ENCODE data around the gene PIK3R5. TPM values are rescaled to one million over a fixed set of nuclear protein-coding genes. Genes with fewer than 3 reads are reported as not detected.
A peak's percentile ranks its signal among the peaks of the same experiment; 100 is the strongest.
"Not testable (repeated sequence)": the region's sequence is repeated elsewhere in the genome, so short reads cannot be mapped to it uniquely, and the experiment has no call there.

The PIK3R5 gene
- total RNA-seq, 1 donor from 2014 or later, result 42.0 TPM

GRCh38 chr17:8861495-8862181 lies 103.9 kb downstream of the PIK3R5 start:
- H3K4me1 ChIP-seq, result no peaks in the 10 kb centered on the region
- intact Hi-C loops (cut with DNase I), result no loop called here
- DNase-seq (ENCODE audit: low spot score in 2 of 2), result peak in 1 of 2 donors; percentile 43

GRCh38 chr17:8859804-8860430 lies 105.6 kb downstream of the PIK3R5 start:
- Histone ChIP-seq H3K36me3 (no peaks in the 10 kb centered on the region), H3K4me1 (no peaks in the 10 kb centered on the region), H3K9me3 (no peaks in the 10 kb centered on the region), H3K27ac (no peak overlapping the region), H3K4me3 (no peak overlapping the region), H3K27me3 (no peaks in the 10 kb centered on the region)
- DNase-seq (ENCODE audit: low spot score in 2 of 2), result peak in 1 of 2 donors; percentile 58
- intact Hi-C loops (cut with DNase I), result no loop called here
- no peak for TF ChIP-seq CTCF (IDR thresholded peaks at IDR 0.05)

More at GRCh38 chr17:8861495-8862181, 103.9 kb downstream of the PIK3R5 start:
- H3K9me3 ChIP-seq, result no peaks in the 10 kb centered on the region
- TF ChIP-seq CTCF (IDR thresholded peaks at IDR 0.05), result no peak
- no peak overlapping the region for H3K4me3 ChIP-seq
- no peaks in the 10 kb centered on the region for H3K27me3 ChIP-seq
- no peaks in the 10 kb centered on the region for H3K36me3 ChIP-seq
- H3K27ac ChIP-seq, result no peak overlapping the region

GRCh38 chr17:8859027-8859803 lies 106.3 kb downstream of the PIK3R5 start:
- Histone ChIP-seq H3K36me3 (no peaks in the 10 kb centered on the region), H3K4me1 (no peaks in the 10 kb centered on the region), H3K9me3 (no peaks in the 10 kb centered on the region), H3K4me3 (no peak overlapping the region), H3K27ac (no peak overlapping the region), H3K27me3 (no peaks in the 10 kb centered on the region)
- no peak for TF ChIP-seq CTCF (IDR thresholded peaks at IDR 0.05)
- peak in 1 of 2 donors; percentile 50 for DNase-seq (ENCODE audit: low spot score in 2 of 2)
- intact Hi-C loops (cut with DNase I), result no loop called here

- Histone ChIP-seq H3K27me3 (no peaks in the 10 kb centered on the region), H3K4me1 (no peaks in the 10 kb centered on the region), H3K36me3 (no peaks in the 10 kb centered on the region), H3K4me3 (no peak overlapping the region), H3K27ac (no peak overlapping the region), H3K9me3 (no peaks in the 10 kb centered on the region)
- no peak for TF ChIP-seq CTCF (IDR thresholded peaks at IDR 0.05)
- intact Hi-C loops (cut with DNase I), result no loop called here
- DNase-seq (ENCODE audit: low spot score in 2 of 2), result peak in 1 of 2 donors; percentile 39
Measured at GRCh38 chr17:8857919-8858318, 107.6 kb downstream of the PIK3R5 start.

- Histone ChIP-seq H3K4me1 (no peaks in the 10 kb centered on the region), H3K27me3 (no peaks in the 10 kb centered on the region), H3K36me3 (no peaks in the 10 kb centered on the region), H3K9me3 (no peaks in the 10 kb centered on the region), H3K27ac (no peak overlapping the region), H3K4me3 (no peak overlapping the region)
- TF ChIP-seq CTCF (IDR thresholded peaks at IDR 0.05), result no peak
- DNase-seq (ENCODE audit: low spot score in 2 of 2), result peak in 1 of 2 donors; percentile 15
- intact Hi-C loops (cut with DNase I), result no loop called here
Measured at GRCh38 chr17:8856869-8857575, 108.5 kb downstream of the PIK3R5 start.

- H3K4me1 ChIP-seq; H3K4me3 ChIP-seq; H3K27me3 ChIP-seq; H3K9me3 ChIP-seq; H3K27ac ChIP-seq; H3K36me3 ChIP-seq; intact Hi-C loops (cut with DNase I): not testable (repeated sequence)
- peak in 1 of 2 donors; percentile 22 for DNase-seq (ENCODE audit: low spot score in 2 of 2)
Measured at GRCh38 chr17:8856205-8856603, 109.3 kb downstream of the PIK3R5 start.

Data from ascending aorta (tissue), 2 donors.